HepG2 (cell line): ENCODE results near the gene MRPL34. TPM values are rescaled to one million over a fixed set of nuclear protein-coding genes. Genes with fewer than 3 reads are reported as not detected.

Source experiments
- BCL6 ChIP-seq: IDR thresholded peaks from 2 replicates; pipeline ENCODE4 v1.6.1; 2016; ENCODE audit warnings: missing genetic modification reagents, missing compliant biosample characterization
- GABPA ChIP-seq, 2 experiments: IDR thresholded peaks; 2 replicates each; pipeline ENCODE4 v1.6.1; 2011 to 2016; ENCODE audit warnings: low read depth in 2 of 2, low read length in 1 of 2, missing biosample characterization in 1 of 2, missing genetic modification characterization in 1 of 2
- HMG20B ChIP-seq: conservative IDR thresholded peaks from 2 replicates; pipeline ENCODE4 v1.6.1; 2016; ENCODE audit warnings: missing genetic modification reagents, missing compliant biosample characterization
- LRRFIP1 ChIP-seq: sonication (generic); formaldehyde crosslinking; conservative IDR thresholded peaks from 2 replicates; pipeline ENCODE4 v1.4.0; 2020; ENCODE audit warnings: missing genetic modification reagents
- NFE2L2 ChIP-seq: fragments of 150-350 bp; IDR thresholded peaks from 2 replicates; pipeline ENCODE4 v1.6.1; 2014; ENCODE audit warnings: low read length
- NFKB2 ChIP-seq: sonication (generic); formaldehyde crosslinking; IDR thresholded peaks from 2 replicates; pipeline ENCODE4 v1.4.0; 2020; ENCODE audit warnings: missing genetic modification reagents, borderline replicate concordance
- NR3C1 ChIP-seq: sonication (generic); formaldehyde crosslinking; IDR thresholded peaks from 2 replicates; pipeline ENCODE4 v1.4.0; 2020; ENCODE audit warnings: missing genetic modification reagents
- PRDM15 ChIP-seq: sonication (generic); formaldehyde crosslinking; IDR thresholded peaks from 2 replicates; pipeline ENCODE4 v1.4.0; 2020; ENCODE audit warnings: missing genetic modification reagents
- TEF ChIP-seq: sonication (generic); formaldehyde crosslinking; IDR thresholded peaks from 2 replicates; pipeline ENCODE4 v1.5.0; 2020; ENCODE audit warnings: missing genetic modification reagents
- ZBTB10 ChIP-seq: sonication (generic); formaldehyde crosslinking; IDR thresholded peaks from 2 replicates; pipeline ENCODE4 v1.4.0; 2020; ENCODE audit warnings: missing genetic modification reagents, borderline replicate concordance
- ZNF142 ChIP-seq: sonication (generic); formaldehyde crosslinking; IDR thresholded peaks from 2 replicates; pipeline ENCODE4 v1.4.0; 2020; ENCODE audit warnings: missing genetic modification reagents
- ZNF749 ChIP-seq: sonication (generic); formaldehyde crosslinking; IDR thresholded peaks from 2 replicates; pipeline ENCODE4 v1.8.0; 2022; ENCODE audit warnings: mild to moderate bottlenecking, missing genetic modification reagents, moderate library complexity, borderline replicate concordance
- polyA plus RNA-seq, 8 experiments: library from polyadenylated mRNA; depleted of rRNA in 3 of 8; stranded (reverse) in 7 of 8; unstranded in 1 of 8; fragments of >200 nt; fragmentation: Illumina TruSeq in 4 of 8; extraction: Trizol in 4 of 8; gene quantifications; 2 replicates each; pipeline versions ENCODE4 v1.2.1 to v1.2.3, GENCODE V29; 2011 to 2016; ENCODE audit warnings: low read depth in 4 of 8, missing spikeins in 1 of 8, mixed read lengths in 1 of 8; ENCODE audit not compliant: insufficient read depth in 1 of 8
- total RNA-seq, 5 experiments: library from RNA; depleted of rRNA; stranded (reverse); fragments of >200 nt; fragmentation: Illumina TruSeq; extraction: Trizol; gene quantifications; 2 replicates each; pipeline ENCODE4 v1.2.3, GENCODE V29; 2016; ENCODE audit warnings: low read depth in 1 of 5

Gene MRPL34
- total and polyA plus RNA-seq, 2 of the 13 experiments (the other 11 are each of a cell fraction or from before 2014, with no cell fraction given), result 74.0 to 77.3 TPM

- TF ChIP-seq ZBTB10, result peak; percentile 17; the same call in 1 of the 2 replicates
- TF ChIP-seq ZNF749, result no peak
- TF ChIP-seq HMG20B (CRISPR knock-in tag), result no peak
- no peak for TF ChIP-seq BCL6 (CRISPR knock-in tag)
- TF ChIP-seq TEF (CRISPR knock-in tag), result no peak
- TF ChIP-seq PRDM15 (CRISPR knock-in tag), result no peak
- TF ChIP-seq NR3C1 (CRISPR knock-in tag), result no peak
- TF ChIP-seq GABPA (IDR thresholded peaks at IDR 0.05; ENCODE audit: low read depth, low read length), result peak; percentile 80
- TF ChIP-seq GABPA (CRISPR knock-in tag; IDR thresholded peaks at IDR 0.05; ENCODE audit: low read depth), result peak; percentile 94
- no peak for TF ChIP-seq LRRFIP1 (CRISPR knock-in tag)
- TF ChIP-seq NFKB2 (CRISPR knock-in tag), result 0 out of 2 replicates have a peak, but pooled peaks have one; percentile 29
- no peak for TF ChIP-seq NFE2L2
- TF ChIP-seq ZNF142, result peak; percentile 62; the same call in 1 of the 2 replicates
Measured at GRCh38 chr19:17309198-17309964, 3.7 kb downstream of the MRPL34 start, which contains the start of gene DDA1 (continued).
